Measurements from ENCODE around the gene CENPP.

The CENPP gene

GRCh38 chr9:92633614-92634278, 308.0 kb downstream of the CENPP start:
- TF ChIP-seq, protein P1, sequence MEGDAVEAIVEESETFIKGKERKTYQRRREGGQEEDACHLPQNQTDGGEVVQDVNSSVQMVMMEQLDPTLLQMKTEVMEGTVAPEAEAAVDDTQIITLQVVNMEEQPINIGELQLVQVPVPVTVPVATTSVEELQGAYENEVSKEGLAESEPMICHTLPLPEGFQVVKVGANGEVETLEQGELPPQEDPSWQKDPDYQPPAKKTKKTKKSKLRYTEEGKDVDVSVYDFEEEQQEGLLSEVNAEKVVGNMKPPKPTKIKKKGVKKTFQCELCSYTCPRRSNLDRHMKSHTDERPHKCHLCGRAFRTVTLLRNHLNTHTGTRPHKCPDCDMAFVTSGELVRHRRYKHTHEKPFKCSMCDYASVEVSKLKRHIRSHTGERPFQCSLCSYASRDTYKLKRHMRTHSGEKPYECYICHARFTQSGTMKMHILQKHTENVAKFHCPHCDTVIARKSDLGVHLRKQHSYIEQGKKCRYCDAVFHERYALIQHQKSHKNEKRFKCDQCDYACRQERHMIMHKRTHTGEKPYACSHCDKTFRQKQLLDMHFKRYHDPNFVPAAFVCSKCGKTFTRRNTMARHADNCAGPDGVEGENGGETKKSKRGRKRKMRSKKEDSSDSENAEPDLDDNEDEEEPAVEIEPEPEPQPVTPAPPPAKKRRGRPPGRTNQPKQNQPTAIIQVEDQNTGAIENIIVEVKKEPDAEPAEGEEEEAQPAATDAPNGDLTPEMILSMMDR (IDR thresholded peaks at IDR 0.05) = no peak
- peak overlapping the region in 1 of 2 donors; percentile 72 for H3K27ac ChIP-seq
- DNase-seq (ENCODE audit: low spot score) = peak; percentile 66
- H3K4me3 ChIP-seq = no peak overlapping the region

DNA sequence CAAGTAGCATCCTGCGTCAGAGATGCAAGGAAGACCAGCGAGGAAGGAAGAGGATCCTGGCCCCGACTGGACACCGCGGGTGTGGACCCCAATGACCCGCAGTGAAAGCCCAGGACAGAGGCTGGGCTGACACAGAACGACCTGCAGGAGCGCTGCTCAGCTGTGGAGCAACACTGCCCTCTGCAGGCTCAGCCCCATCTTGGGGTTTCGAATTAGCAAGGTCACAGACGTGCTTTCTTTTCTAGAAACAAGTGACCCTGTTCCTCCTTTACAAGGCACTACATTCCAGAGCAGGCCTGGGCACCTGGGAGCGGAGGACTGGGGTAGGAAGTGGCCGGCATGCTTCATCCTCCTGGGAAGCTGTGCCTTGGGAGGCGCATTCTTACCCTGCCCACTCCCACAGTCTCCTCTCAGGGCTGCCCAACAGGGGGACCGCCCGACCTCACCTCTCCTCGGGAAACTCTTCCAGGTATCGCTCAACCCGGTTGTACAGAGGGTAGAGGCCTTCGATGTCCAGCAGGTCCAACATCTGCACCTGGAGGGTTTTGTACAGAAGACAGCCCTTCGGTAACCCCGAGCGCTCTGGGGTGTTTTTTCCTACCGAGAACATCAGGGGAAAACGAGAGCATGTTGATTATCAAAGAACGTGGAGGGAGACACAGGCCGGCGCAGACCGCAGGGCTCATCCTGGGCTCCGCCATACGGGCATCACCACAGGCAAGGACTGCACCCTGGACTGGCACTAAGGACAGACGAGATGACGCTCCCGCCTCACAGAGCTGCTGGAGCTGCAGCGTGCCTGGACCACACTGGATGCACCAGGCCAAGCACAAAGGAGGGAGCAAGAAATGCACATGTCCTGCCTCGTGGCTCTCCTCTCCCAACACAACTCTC, 309.2 kb downstream of the CENPP start:
- Histone ChIP-seq H3K4me3 (peak overlapping the region; percentile 26), H3K27ac (peak overlapping the region; percentile 50 to 72)
- peak; percentile 84 for DNase-seq (ENCODE audit: low spot score)
- TF ChIP-seq, protein P1 (IDR thresholded peaks at IDR 0.05) = peak; percentile 94

GRCh38 chr9:92635760-92636159, 310.0 kb downstream of the CENPP start:
- DNase-seq (ENCODE audit: low spot score) = peak; percentile 33
- Histone ChIP-seq H3K4me3 (no peak overlapping the region), H3K27ac (no peak overlapping the region)
- TF ChIP-seq, protein P1 (IDR thresholded peaks at IDR 0.05) = no peak

- no peak overlapping the region for H3K27ac ChIP-seq
- DNase-seq (ENCODE audit: low spot score) = peak; percentile 53
These were observed 310.9 kb downstream of the CENPP start for GRCh38 chr9:92636627-92637026.

DNA sequence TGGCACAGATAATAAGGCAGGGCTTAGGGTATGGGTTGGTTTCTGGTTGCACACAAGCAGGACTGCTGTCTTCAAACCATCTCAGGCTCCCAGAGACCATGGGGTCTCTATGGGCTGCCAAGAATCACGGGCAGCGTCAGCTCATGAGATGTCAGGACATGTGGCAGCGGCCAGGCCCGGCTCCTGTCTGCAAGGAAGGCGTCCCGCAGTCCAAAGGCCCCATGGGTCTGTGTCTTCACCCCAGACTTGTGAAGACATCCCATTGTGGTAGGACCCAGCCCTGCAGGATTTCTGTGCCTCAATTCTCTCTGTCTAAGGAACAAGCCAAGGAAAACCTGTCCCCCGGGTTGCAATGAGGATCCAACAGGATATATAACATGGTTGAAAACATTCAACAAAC, 311.6 kb downstream of the CENPP start:
- Histone ChIP-seq H3K27ac (no peak overlapping the region), H3K4me3 (no peak overlapping the region)
- TF ChIP-seq, protein P1 (IDR thresholded peaks at IDR 0.05) = no peak
- peak; percentile 50 for DNase-seq (ENCODE audit: low spot score)

More at GRCh38 chr9:92636627-92637026, 310.9 kb downstream of the CENPP start:
- TF ChIP-seq, protein P1 (IDR thresholded peaks at IDR 0.05) = no peak
- H3K4me3 ChIP-seq = no peak overlapping the region

GRCh38 chr9:92637886-92638620, 312.3 kb downstream of the CENPP start:
- peak; percentile 54 for DNase-seq (ENCODE audit: low spot score)
- Histone ChIP-seq H3K27ac (no peak overlapping the region), H3K4me3 (no peak overlapping the region)
- TF ChIP-seq, protein P1 (IDR thresholded peaks at IDR 0.05) = no peak

All from coronary artery (tissue), 2 donors.